Measurements from ENCODE around the gene TMC8.

Gene TMC8

GRCh38 chr17:78180508-78180907 is 49.9 kb downstream of the TMC8 start:
- Histone ChIP-seq H3K27ac (ENCODE audit: insufficient read depth, low read depth, low read length, poor library complexity, severe bottlenecking) (no peak overlapping the region), H3K36me3 (ENCODE audit: control insufficient read depth, insufficient read depth, low read length) (peaks cover 43% of the 10 kb centered on the region), H3K27me3 (ENCODE audit: control insufficient read depth, insufficient read depth, low read length, poor library complexity, severe bottlenecking) (no peaks in the 10 kb centered on the region), H3K4me1 (ENCODE audit: control insufficient read depth, insufficient read depth, low read length) (peaks cover 10% of the 10 kb centered on the region), H3K4me3 (ENCODE audit: insufficient read depth, low read depth, low read length) (no peak overlapping the region), H3K9me3 (ENCODE audit: control insufficient read depth, low read length) (no peaks in the 10 kb centered on the region)
- WGBS, 2 experiments: 87 to 94% methylated on average over 2 of the region's 2 CpGs

- Histone ChIP-seq H3K27me3 (ENCODE audit: control insufficient read depth, insufficient read depth, low read length, poor library complexity, severe bottlenecking) (no peaks in the 10 kb centered on the region), H3K27ac (ENCODE audit: insufficient read depth, low read depth, low read length, poor library complexity, severe bottlenecking) (no peak overlapping the region), H3K4me3 (ENCODE audit: insufficient read depth, low read depth, low read length) (no peak overlapping the region), H3K36me3 (ENCODE audit: control insufficient read depth, insufficient read depth, low read length) (peaks cover 43% of the 10 kb centered on the region), H3K9me3 (ENCODE audit: control insufficient read depth, low read length) (no peaks in the 10 kb centered on the region), H3K4me1 (ENCODE audit: control insufficient read depth, insufficient read depth, low read length) (peaks cover 18% of the 10 kb centered on the region)
- 94 to 97% methylated on average over 13 of the region's 13 CpGs for WGBS, 2 experiments
Observed at GRCh38 chr17:78182504-78182903, 51.9 kb downstream of the TMC8 start.

- Histone ChIP-seq H3K9me3 (ENCODE audit: control insufficient read depth, low read length) (no peaks in the 10 kb centered on the region), H3K27me3 (ENCODE audit: control insufficient read depth, insufficient read depth, low read length, poor library complexity, severe bottlenecking) (no peaks in the 10 kb centered on the region), H3K4me1 (ENCODE audit: control insufficient read depth, insufficient read depth, low read length) (peaks cover 24% of the 10 kb centered on the region), H3K27ac (ENCODE audit: insufficient read depth, low read depth, low read length, poor library complexity, severe bottlenecking) (no peak overlapping the region), H3K36me3 (ENCODE audit: control insufficient read depth, insufficient read depth, low read length) (peaks cover 37% of the 10 kb centered on the region), H3K4me3 (ENCODE audit: insufficient read depth, low read depth, low read length) (no peak overlapping the region)
- WGBS, 2 experiments: 94% methylated on average over 12 of the region's 12 CpGs
Observed at GRCh38 chr17:78183916-78184315, 53.3 kb downstream of the TMC8 start.

DNA sequence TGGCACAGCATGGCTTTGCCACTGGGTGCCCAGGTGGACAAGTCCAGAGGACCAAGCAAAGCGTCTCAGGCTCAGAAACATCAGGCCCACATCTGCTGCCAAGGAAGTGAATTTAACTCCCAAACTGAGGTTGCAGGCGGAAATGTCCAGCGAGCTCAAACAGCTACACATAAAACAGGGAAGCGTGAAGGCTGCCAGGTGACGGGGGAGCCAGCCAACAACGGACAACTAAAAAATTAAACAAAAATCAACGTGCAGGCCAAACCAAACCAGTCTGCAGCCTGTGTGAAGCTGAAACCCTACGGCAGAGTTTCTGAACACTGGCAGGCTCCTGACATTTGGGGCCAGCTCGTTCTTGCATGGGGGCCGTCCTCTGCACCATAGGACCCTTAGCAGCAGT is 53.8 kb downstream of the TMC8 start:
- Histone ChIP-seq H3K4me3 (ENCODE audit: insufficient read depth, low read depth, low read length) (no peak overlapping the region), H3K4me1 (ENCODE audit: control insufficient read depth, insufficient read depth, low read length) (peaks cover 24% of the 10 kb centered on the region), H3K9me3 (ENCODE audit: control insufficient read depth, low read length) (no peaks in the 10 kb centered on the region), H3K36me3 (ENCODE audit: control insufficient read depth, insufficient read depth, low read length) (peaks cover 33% of the 10 kb centered on the region), H3K27ac (ENCODE audit: insufficient read depth, low read depth, low read length, poor library complexity, severe bottlenecking) (no peak overlapping the region), H3K27me3 (ENCODE audit: control insufficient read depth, insufficient read depth, low read length, poor library complexity, severe bottlenecking) (no peaks in the 10 kb centered on the region)
- 92 to 93% methylated on average over 10 of the region's 10 CpGs for WGBS, 2 experiments

GRCh38 chr17:78184868-78185267 is 54.3 kb downstream of the TMC8 start:
- 88 to 92% methylated on average over 9 of the region's 9 CpGs for WGBS, 2 experiments
- H3K27ac ChIP-seq (ENCODE audit: insufficient read depth, low read depth, low read length, poor library complexity, severe bottlenecking): no peak overlapping the region
- H3K36me3 ChIP-seq (ENCODE audit: control insufficient read depth, insufficient read depth, low read length): peaks cover 28% of the 10 kb centered on the region
- peaks cover 24% of the 10 kb centered on the region for H3K4me1 ChIP-seq (ENCODE audit: control insufficient read depth, insufficient read depth, low read length)
- no peak overlapping the region for H3K4me3 ChIP-seq (ENCODE audit: insufficient read depth, low read depth, low read length)
- no peaks in the 10 kb centered on the region for H3K9me3 ChIP-seq (ENCODE audit: control insufficient read depth, low read length)
- H3K27me3 ChIP-seq (ENCODE audit: control insufficient read depth, insufficient read depth, low read length, poor library complexity, severe bottlenecking): no peaks in the 10 kb centered on the region

DNA sequence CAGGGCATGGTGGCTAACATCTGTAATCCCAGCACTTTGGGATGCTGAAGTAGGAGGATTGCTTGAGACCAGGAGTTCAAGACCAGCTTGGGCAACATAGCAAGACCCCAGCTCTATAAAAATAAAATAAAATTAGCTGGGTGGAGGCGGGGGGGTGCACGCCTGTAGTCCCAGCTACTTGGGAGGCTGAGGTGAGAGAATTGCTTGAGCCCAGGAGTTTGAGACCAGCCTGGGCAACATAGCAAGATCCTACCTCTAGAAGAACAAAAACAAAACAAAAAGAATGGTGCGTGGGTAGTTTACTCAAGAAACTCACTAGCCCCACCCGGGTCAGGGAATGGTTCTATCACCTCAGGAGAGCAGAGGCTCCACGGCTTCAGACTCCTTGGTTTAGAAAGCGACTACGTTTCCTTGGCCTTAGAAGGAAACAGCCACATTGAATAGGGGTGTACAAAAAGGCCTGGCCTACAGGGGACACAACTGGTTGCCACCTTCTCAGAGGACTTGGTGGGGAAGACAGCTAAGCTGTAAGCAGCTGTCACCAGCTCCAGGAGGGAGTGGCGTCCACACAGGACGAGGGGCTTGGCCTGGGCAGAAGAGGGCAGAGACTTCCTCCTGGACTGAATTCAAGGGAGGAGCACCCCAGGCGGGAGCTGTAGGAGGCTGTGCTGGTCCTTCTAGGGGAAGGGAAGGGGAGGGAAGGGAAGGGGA is 55.6 kb downstream of the TMC8 start:
- Histone ChIP-seq H3K4me3 (ENCODE audit: insufficient read depth, low read depth, low read length) (peak overlapping the region; percentile 57), H3K9me3 (ENCODE audit: control insufficient read depth, low read length) (no peaks in the 10 kb centered on the region), H3K36me3 (ENCODE audit: control insufficient read depth, insufficient read depth, low read length) (peaks cover 20% of the 10 kb centered on the region), H3K27me3 (ENCODE audit: control insufficient read depth, insufficient read depth, low read length, poor library complexity, severe bottlenecking) (no peaks in the 10 kb centered on the region), H3K4me1 (ENCODE audit: control insufficient read depth, insufficient read depth, low read length) (peaks cover 24% of the 10 kb centered on the region), H3K27ac (ENCODE audit: insufficient read depth, low read depth, low read length, poor library complexity, severe bottlenecking) (no peak overlapping the region)
- WGBS, 2 experiments: 64 to 68% methylated on average over 9 to 10 of the region's 10 CpGs

- Histone ChIP-seq H3K9me3 (ENCODE audit: control insufficient read depth, low read length) (no peaks in the 10 kb centered on the region), H3K36me3 (ENCODE audit: control insufficient read depth, insufficient read depth, low read length) (peaks cover 21% of the 10 kb centered on the region), H3K4me1 (ENCODE audit: control insufficient read depth, insufficient read depth, low read length) (peaks cover 24% of the 10 kb centered on the region), H3K27ac (ENCODE audit: insufficient read depth, low read depth, low read length, poor library complexity, severe bottlenecking) (no peak within 1 kb of the TSS), H3K27me3 (ENCODE audit: control insufficient read depth, insufficient read depth, low read length, poor library complexity, severe bottlenecking) (no peaks in the 10 kb centered on the region), H3K4me3 (ENCODE audit: insufficient read depth, low read depth, low read length) (peak within 1 kb of the TSS; percentile 57)
- 3 to 4% methylated on average over 57 of the region's 57 CpGs for WGBS, 2 experiments
Observed at GRCh38 chr17:78186692-78187595, 56.4 kb downstream of the TMC8 start, which contains the start of the genes AFMID and TK1. Gene AFMID (plus strand): TSS chr17:78187362. CDS start chr17:78187371, 9 bp downstream. Gene TK1 (minus strand): TSS chr17:78187052. CDS start chr17:78186994, 58 bp downstream.

All from ectodermal cell (in vitro differentiated cells).